H7 (cell line): ENCODE measurements around the gene YIPF5. TPM values are rescaled to one million over a fixed set of nuclear protein-coding genes. Genes with fewer than 3 reads are reported as not detected.

Experiments
- DNase-seq: peaks from one replicate; pipeline ENCODE4 v3.0.0; 2012
- H3K27me3 ChIP-seq: 2 replicates; pipeline ENCODE4 v1.6.0; 2011; ENCODE audit warnings: mild to moderate bottlenecking, low read length; ENCODE audit not compliant: control insufficient read depth, insufficient read depth
- H3K36me3 ChIP-seq: replicated peaks from 2 replicates; pipeline ENCODE4 v1.5.1; 2011; ENCODE audit warnings: low read length; ENCODE audit not compliant: control insufficient read depth, insufficient read depth
- H3K4me3 ChIP-seq: 2 replicates; pipeline ENCODE4 v1.5.1; 2011; ENCODE audit warnings: low read depth, mild to moderate bottlenecking, control low read depth, low read length, moderate library complexity; ENCODE audit not compliant: insufficient read depth
- total RNA-seq: library from RNA; depleted of rRNA; stranded (reverse); fragments of >200 nt; shearing (Covaris generic); gene quantifications from 2 replicates; pipeline ENCODE4 v1.2.3, GENCODE V29; 2014; rRNA removed

Gene YIPF5
- 28.5 and 33.7 TPM in 2 replicates for total RNA-seq

GRCh38 chr5:144170276-144171024, at the start of gene YIPF5, which contains the start of gene KCTD16:
Gene YIPF5, minus strand, starts transcription at chr5:144170659. Its CDS starts 704 bp downstream, at chr5:144169955.
Gene KCTD16, plus strand, starts transcription at chr5:144170873.
- Histone ChIP-seq H3K27me3 (no peaks in the 10 kb centered on the region), H3K36me3 (peaks cover 3% of the 10 kb centered on the region), H3K4me3 (peak within 1 kb of the TSS; percentile 82)
- peak; percentile 92 for DNase-seq

GRCh38 chr5:144219869-144220268, 49.4 kb upstream of the YIPF5 start:
- Histone ChIP-seq H3K36me3 (no peaks in the 10 kb centered on the region), H3K27me3 (no peaks in the 10 kb centered on the region), H3K4me3 (no peak overlapping the region)
- no peak for DNase-seq

GRCh38 chr5:144210655-144211054, 40.2 kb upstream of the YIPF5 start:
- peaks cover 10% of the 10 kb centered on the region for H3K27me3 ChIP-seq
- no peaks in the 10 kb centered on the region for H3K36me3 ChIP-seq

GRCh38 chr5:144209361-144209760, 38.9 kb upstream of the YIPF5 start:
- no peak for DNase-seq
- Histone ChIP-seq H3K4me3 (no peak overlapping the region), H3K36me3 (no peaks in the 10 kb centered on the region), H3K27me3 (peaks cover 17% of the 10 kb centered on the region)

More at GRCh38 chr5:144210655-144211054, 40.2 kb upstream of the YIPF5 start:
- H3K4me3 ChIP-seq: no peak overlapping the region
- DNase-seq: no peak

GRCh38 chr5:144207875-144208444, 37.5 kb upstream of the YIPF5 start:
- Histone ChIP-seq H3K27me3 (peaks cover 17% of the 10 kb centered on the region), H3K4me3 (no peak overlapping the region), H3K36me3 (no peaks in the 10 kb centered on the region)
- no peak for DNase-seq

- DNase-seq: no peak
- H3K27me3 ChIP-seq: peaks cover 17% of the 10 kb centered on the region
- H3K4me3 ChIP-seq: no peak overlapping the region
- no peaks in the 10 kb centered on the region for H3K36me3 ChIP-seq
Measured at GRCh38 chr5:144206141-144206540, 35.7 kb upstream of the YIPF5 start.

- H3K4me3 ChIP-seq: peak overlapping the region; percentile 45
- H3K36me3 ChIP-seq: no peaks in the 10 kb centered on the region
- peaks cover 17% of the 10 kb centered on the region for H3K27me3 ChIP-seq
- peak; percentile 73 for DNase-seq
Measured at GRCh38 chr5:144205141-144205551, 34.7 kb upstream of the YIPF5 start.

- peaks cover 17% of the 10 kb centered on the region for H3K27me3 ChIP-seq
- no peaks in the 10 kb centered on the region for H3K36me3 ChIP-seq
- H3K4me3 ChIP-seq: no peak overlapping the region
- peak; percentile 26 for DNase-seq
Measured at GRCh38 chr5:144203750-144204596, 33.5 kb upstream of the YIPF5 start.

- H3K36me3 ChIP-seq: no peaks in the 10 kb centered on the region
- H3K27me3 ChIP-seq: peaks cover 17% of the 10 kb centered on the region
- H3K4me3 ChIP-seq: no peak overlapping the region
- DNase-seq: no peak
Measured at GRCh38 chr5:144202726-144203125, 32.3 kb upstream of the YIPF5 start.

- DNase-seq: no peak
- Histone ChIP-seq H3K36me3 (no peaks in the 10 kb centered on the region), H3K4me3 (no peak overlapping the region), H3K27me3 (peaks cover 17% of the 10 kb centered on the region)
Measured at GRCh38 chr5:144202072-144202471, 31.6 kb upstream of the YIPF5 start.

GRCh38 chr5:144201588-144201987, 31.1 kb upstream of the YIPF5 start:
- Histone ChIP-seq H3K27me3 (peaks cover 13% of the 10 kb centered on the region), H3K4me3 (no peak overlapping the region), H3K36me3 (no peaks in the 10 kb centered on the region)
- DNase-seq: no peak

GRCh38 chr5:144198386-144198785, 27.9 kb upstream of the YIPF5 start:
- Histone ChIP-seq H3K36me3 (no peaks in the 10 kb centered on the region), H3K27me3 (no peaks in the 10 kb centered on the region), H3K4me3 (no peak overlapping the region)
- DNase-seq: no peak

- Histone ChIP-seq H3K4me3 (no peak overlapping the region), H3K27me3 (no peaks in the 10 kb centered on the region), H3K36me3 (no peaks in the 10 kb centered on the region)
- no peak for DNase-seq
Measured at GRCh38 chr5:144196612-144197011, 26.2 kb upstream of the YIPF5 start.

GRCh38 chr5:144195448-144195847, 25.0 kb upstream of the YIPF5 start:
- Histone ChIP-seq H3K27me3 (no peaks in the 10 kb centered on the region), H3K36me3 (no peaks in the 10 kb centered on the region), H3K4me3 (no peak overlapping the region)
- no peak for DNase-seq
